ENCODE results near the gene CASZ1.

The CASZ1 gene

GRCh38 chr1:10615932-10616671 lies 180.3 kb downstream of the CASZ1 start:
- DNase-seq = no peak

DNA sequence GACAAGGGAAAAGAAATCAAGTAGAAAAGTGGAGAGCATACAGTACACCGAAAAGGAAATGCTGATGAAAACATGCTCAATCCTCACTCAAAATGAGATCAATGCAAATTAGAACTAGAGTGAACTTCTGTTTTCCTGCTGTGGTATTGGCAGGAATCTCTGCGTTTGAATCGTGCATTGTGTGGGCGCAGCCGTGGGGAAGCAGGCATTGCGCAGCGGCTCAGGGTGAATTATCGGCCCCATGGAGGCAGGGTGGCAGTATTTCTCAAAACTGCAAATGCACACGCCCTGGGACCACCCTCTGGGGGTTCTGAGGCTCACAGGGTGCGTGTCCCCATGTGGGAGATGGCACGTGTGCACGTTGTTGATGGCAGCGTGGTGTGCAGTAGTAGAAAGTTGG lies 181.1 kb downstream of the CASZ1 start:
- no peak for DNase-seq

DNA sequence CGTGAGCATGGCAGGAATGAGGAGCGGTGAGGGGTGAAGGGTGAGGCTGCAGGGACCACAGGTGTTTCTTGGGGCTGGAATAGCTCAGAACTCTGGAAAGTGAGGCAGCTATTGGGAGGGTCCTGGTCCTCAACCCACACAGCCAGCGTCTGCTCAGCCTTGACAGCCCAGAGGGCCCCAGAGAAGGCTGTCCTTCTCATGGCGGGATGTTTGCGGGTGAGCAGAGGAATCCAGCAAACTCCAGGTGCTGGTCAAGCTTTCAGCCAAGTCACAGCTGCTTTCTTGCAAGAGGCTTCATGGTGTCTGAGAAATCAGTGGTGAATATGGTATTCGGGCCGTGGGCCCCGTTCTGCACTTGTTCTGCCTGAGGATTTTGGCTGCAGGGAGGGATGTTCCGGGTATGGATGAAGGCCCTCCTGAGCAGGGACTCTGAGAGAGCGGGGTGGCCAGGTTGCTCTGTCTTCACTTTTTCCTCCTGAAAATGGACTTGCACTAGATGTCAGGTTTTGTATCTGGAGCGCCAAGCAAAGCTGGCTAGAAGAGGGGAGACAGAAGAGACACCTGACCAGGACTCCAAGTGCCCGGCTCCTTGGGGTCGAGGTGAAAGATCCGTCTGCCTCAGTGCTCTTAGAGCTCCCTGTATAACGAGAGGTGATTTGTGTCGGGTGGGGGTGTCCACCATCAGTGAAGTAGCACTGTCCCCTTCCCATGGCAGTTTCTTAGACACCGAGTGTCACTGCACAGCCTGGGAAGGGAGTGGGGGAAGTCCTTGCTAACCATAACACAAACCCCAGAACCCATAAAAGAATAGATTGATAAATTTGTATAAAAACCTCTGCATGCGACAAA lies 181.8 kb downstream of the CASZ1 start:
- no peak for DNase-seq

GRCh38 chr1:10613861-10614260 lies 182.6 kb downstream of the CASZ1 start:
- no peak for DNase-seq

GRCh38 chr1:10613340-10613739 lies 183.1 kb downstream of the CASZ1 start:
- DNase-seq = no peak

- DNase-seq = no peak
Measured at GRCh38 chr1:10612436-10613160, 183.8 kb downstream of the CASZ1 start.

GRCh38 chr1:10610901-10611600 lies 185.4 kb downstream of the CASZ1 start:
- no peak for DNase-seq

- DNase-seq = no peak
Measured at GRCh38 chr1:10608690-10609089, 187.8 kb downstream of the CASZ1 start.

GRCh38 chr1:10607228-10607627 lies 189.2 kb downstream of the CASZ1 start:
- no peak for DNase-seq

GRCh38 chr1:10606064-10606463 lies 190.4 kb downstream of the CASZ1 start:
- DNase-seq = no peak

DNA sequence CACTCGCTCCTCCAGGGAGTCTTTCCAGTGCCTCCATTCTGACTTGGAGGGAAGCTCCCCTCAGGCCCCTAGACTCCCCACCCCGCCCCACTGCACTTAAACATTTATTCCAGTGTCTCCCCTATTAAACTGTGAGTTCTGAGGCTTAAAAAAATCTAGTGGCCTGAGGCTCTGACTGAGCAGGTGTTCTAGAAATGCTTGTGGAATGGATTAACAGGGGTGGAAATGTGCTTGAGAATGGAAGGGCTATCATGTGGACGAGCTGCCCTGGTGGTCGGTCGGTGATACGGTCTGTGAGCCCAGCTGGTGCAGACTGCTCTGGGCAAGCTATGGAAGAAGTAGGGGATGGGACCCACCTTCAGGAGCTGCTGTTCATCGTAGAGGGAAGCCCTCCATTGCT lies 191.5 kb downstream of the CASZ1 start:
- no peak for DNase-seq

DNA sequence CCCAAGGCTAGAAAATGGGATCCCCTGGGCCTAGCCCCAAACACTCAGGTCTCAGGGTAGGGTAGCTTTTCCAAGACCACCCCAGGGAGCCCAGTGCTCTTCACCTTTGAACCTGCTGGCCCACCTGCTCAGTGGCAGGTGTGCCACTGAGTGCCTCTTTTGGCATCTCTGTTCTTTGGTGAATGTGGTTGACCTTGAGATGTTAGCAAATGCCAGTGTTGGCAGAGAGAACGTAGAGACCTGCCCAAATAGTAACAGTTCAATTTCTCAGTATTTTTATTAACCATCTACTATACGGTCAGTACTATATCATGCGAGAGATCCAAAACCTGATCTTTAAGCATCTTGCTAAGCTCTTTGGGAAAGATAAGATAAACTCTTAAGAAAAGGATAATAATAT lies 193.5 kb downstream of the CASZ1 start:
- DNase-seq = no peak

DNA sequence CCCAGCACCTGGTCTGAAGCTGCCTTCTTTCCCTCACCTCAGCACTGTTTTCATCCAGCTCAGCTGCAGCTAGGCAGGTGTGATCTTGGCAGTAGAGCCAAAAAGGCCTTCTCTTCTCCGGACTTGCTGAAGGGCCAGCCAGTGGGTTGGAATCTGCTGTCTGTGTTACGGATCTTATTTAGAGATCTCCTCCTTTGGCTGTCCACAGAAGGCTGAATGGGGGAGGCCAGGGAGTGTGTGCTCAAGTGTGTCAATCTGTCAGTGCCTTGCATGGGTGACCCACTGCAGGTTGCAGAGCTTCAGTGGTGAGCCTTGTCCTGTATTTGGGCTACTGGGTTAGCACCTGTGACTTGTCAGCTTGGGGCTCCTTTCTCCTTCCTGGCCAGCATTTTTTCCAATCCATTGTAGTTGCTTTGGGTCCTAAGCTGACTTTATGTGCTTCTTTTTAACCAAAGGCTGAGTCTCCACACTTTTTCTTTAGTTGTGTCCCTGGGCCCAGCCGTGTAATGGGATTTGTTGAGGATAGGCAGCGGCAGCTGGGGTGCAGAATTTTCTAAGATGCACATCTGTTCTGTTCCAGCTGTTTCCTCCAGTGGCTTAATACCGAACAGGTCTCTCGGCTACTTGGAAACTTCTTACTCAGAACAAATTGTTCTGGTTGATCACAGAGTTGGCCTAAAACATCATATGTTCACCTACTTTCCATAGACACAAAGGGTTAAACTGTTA lies 194.9 kb downstream of the CASZ1 start:
- no peak for DNase-seq

DNA sequence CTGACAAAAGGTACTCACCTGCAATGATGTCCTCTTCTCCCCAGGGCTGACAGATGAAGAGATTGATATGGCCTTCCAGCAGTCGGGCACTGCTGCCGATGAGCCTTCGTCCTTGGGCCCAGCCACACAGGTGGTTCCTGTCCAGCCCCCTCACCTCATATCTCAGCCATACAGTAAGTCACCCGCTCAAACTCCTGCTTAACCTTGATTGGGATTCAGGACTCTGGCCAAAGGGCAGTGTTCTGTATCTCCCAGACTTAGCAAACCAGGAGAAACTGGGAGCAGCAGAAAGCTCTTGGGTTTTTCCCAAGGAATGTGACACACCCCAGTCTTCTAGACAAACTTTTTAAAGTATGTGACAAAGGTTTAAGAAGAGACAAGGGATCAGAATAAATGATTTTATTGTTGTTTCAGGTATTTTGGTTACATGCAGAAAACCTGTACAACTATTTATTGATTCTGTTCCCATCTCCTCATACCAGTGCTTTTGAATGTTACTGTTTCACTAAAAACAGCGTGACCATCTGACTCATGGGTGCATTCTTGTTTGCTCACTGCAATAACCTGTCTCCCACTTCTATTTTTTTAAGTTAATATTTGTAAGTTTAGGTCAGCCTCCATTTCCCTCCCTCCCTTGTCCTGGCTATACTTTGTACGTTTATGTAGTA lies 197.1 kb downstream of the CASZ1 start:
- no peak for DNase-seq

DNA sequence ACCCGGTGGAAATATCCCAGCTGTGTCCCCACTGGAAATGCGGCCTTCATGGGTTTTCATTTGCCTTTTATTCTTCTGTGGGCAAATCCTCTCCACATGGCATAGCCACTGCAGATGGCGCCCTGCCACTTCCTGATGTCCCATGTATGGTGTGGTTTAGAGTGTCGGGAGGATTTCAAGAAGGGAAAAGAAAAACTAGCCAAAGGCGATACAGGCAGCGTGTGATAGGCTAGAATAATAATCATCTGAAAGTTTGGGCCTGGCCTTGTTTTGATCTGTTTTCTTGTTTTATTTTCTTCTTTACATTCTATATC lies 198.1 kb downstream of the CASZ1 start:
- DNase-seq = no peak

DNA sequence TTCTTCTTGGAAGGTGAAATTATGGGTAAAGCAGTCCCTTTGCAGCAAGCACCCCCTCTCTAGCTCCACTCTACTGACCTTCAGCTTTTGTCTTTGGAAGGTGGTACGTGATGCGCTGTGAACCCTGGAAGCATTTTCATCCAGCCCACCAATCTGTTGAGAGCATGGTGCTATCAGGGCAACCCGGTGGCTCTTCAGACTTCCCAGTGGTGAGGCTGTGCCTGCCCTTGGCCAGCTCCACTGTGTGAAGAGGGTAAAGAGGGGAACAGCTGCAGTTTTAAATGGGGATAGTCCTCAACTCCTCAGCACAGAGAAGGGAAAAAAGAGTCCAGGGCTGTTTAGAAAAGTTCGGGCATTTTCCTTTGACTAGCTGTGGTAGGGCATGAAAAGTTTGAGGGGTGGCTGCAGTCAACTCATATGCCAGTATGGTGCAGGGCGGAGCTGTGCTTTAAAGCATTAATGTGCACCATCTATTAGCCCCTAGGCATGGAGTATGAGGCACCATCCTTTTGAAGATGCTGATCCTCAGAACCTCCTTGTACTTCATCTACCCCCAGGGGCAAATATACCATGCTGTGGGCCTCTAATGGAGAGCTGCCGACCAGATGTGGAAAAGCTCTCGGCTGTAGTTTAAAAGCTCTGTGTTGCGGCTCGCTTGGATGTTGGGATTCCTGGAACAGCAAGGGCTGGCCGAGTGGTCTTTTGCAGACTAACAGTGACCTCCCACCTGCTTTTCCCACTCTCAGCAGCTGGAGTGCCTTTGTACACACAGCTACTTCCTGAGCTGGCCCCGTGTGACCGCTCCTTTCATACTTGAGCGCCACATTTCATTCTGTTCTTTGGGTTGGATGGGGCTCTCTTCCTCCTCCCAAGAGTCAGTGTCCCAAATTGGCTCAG lies 198.7 kb downstream of the CASZ1 start:
- no peak for DNase-seq

DNA sequence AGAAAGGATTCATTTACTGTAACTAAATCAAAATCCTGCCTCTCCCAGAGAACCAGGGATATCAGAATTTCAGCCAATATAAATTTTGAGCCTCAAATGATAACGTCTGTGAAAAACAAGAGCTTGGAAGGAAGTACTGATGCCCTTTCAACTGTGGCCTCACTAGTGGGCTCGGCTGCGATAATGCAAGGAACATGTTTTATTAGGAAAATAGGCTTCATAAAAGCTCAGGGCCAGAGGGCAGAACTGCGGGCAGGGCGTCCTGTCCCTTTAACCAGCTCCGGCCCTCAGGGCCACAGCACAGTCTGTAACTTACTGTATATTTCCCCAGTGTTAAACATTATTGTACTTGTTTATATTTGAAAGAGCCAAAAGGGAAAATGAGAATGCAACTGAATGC lies 199.7 kb downstream of the CASZ1 start:
- DNase-seq = no peak

DNA sequence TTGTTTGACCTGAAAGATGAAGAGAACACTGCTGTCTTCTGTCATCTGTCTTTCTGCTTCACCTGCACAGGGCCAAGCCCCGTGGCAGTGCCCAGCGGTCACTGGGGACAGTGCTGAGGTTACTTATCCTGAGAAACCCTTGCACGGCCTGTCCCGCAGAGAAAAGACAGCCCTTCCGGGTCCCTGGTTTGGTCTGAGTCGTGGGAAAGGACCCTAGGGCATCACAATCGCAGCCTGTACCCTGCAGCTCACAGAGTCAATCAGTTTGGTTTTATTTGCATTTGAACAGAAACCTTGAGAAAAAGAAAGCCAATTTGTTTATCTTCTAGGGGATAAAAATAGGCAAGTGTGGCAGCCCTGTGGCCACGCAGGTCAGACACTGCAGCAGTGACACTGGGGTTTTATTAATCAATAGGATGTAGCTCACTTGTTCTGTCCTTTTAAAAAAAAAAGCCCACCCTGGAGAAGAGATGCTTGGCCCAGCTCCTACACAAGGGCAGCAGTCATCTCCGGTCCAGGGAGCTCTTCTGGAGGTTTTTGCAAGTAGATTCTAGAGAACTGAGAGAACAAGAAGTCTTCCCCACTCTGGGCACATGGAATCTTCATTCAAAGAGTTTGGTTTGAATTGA lies 201.7 kb downstream of the CASZ1 start:
- no peak for DNase-seq

GRCh38 chr1:10593750-10594149 lies 202.7 kb downstream of the CASZ1 start:
- no peak for DNase-seq

GRCh38 chr1:10592373-10592772 lies 204.1 kb downstream of the CASZ1 start:
- no peak for DNase-seq

Measured in CD4-positive, alpha-beta T cell treated with Interferon gamma for 1 hour (primary cell).